Measurements from ENCODE around the gene ABITRAM.

ABITRAM gene

GRCh38 chr9:108924466-108924865 is 9.7 kb upstream of the ABITRAM start:
- Histone ChIP-seq H3K4me3 (replicated peaks; ENCODE audit: insufficient read depth, low read length) (no peak overlapping the region), H3K27ac (replicated peaks) (no peak overlapping the region), H3K27me3 (ENCODE audit: insufficient read depth, poor library complexity, severe bottlenecking) (no peaks in the 10 kb centered on the region)
- no peak for DNase-seq (ENCODE audit: low read depth in 1 of 2, low spot score in 1 of 2)
- TF ChIP-seq SPI1 (IDR thresholded peaks at IDR 0.05; ENCODE audit: borderline replicate concordance, low read depth) (no peak), CTCF (IDR thresholded peaks at IDR 0.05; ENCODE audit: insufficient read depth, low read length) (no peak), REST (IDR thresholded peaks at IDR 0.05; ENCODE audit: insufficient replicate concordance, low read depth) (no peak), POLR2AphosphoS5 (IDR thresholded peaks at IDR 0.05; ENCODE audit: low read depth) (no peak), GABPA (IDR thresholded peaks at IDR 0.05; ENCODE audit: low read depth) (no peak)

- H3K27ac ChIP-seq (replicated peaks) = no peak overlapping the region
- H3K4me3 ChIP-seq (replicated peaks; ENCODE audit: insufficient read depth, low read length) = no peak overlapping the region
- DNase-seq (ENCODE audit: low read depth in 1 of 2, low spot score in 1 of 2) = no peak
- H3K27me3 ChIP-seq (ENCODE audit: insufficient read depth, poor library complexity, severe bottlenecking) = no peaks in the 10 kb centered on the region
- TF ChIP-seq POLR2AphosphoS5 (IDR thresholded peaks at IDR 0.05; ENCODE audit: low read depth) = no peak
- TF ChIP-seq GABPA (IDR thresholded peaks at IDR 0.05; ENCODE audit: low read depth) = no peak
- no peak for TF ChIP-seq CTCF (IDR thresholded peaks at IDR 0.05; ENCODE audit: insufficient read depth, low read length)
- TF ChIP-seq SPI1 (IDR thresholded peaks at IDR 0.05; ENCODE audit: borderline replicate concordance, low read depth) = no peak
- TF ChIP-seq REST (IDR thresholded peaks at IDR 0.05; ENCODE audit: insufficient replicate concordance, low read depth) = no peak
Observed at GRCh38 chr9:108928386-108928785, 5.8 kb upstream of the ABITRAM start.

- DNase-seq (ENCODE audit: low read depth in 1 of 2, low spot score in 1 of 2) = peak in 1 of 2 experiments; percentile 7
- Histone ChIP-seq H3K27me3 (ENCODE audit: insufficient read depth, poor library complexity, severe bottlenecking) (no peaks in the 10 kb centered on the region), H3K4me3 (replicated peaks; ENCODE audit: insufficient read depth, low read length) (peak overlapping the region; percentile 100), H3K27ac (replicated peaks) (peak overlapping the region; percentile 71)
- TF ChIP-seq CTCF (IDR thresholded peaks at IDR 0.05; ENCODE audit: insufficient read depth, low read length) (no peak), GABPA (IDR thresholded peaks at IDR 0.05; ENCODE audit: low read depth) (no peak), SPI1 (IDR thresholded peaks at IDR 0.05; ENCODE audit: borderline replicate concordance, low read depth) (no peak)
Observed at GRCh38 chr9:108933231-108933717, 926 bp upstream of the ABITRAM start.

GRCh38 chr9:108933718-108934322 is 380 bp upstream of the ABITRAM start, which contains the start of gene ELP1:
Gene ELP1 (minus strand): TSS chr9:108934124. CDS start chr9:108931146, 2,978 bp downstream.
- H3K27ac ChIP-seq (replicated peaks) = peak within 1 kb of the TSS; percentile 71
- peak; percentile 83 to 95 for DNase-seq (ENCODE audit: low read depth in 1 of 2, low spot score in 1 of 2)
- TF ChIP-seq POLR2AphosphoS5 (IDR thresholded peaks at IDR 0.05; ENCODE audit: low read depth) (peak; percentile 60; the same call in 1 of the 2 replicates), GABPA (IDR thresholded peaks at IDR 0.05; ENCODE audit: low read depth) (no peak), CTCF (IDR thresholded peaks at IDR 0.05; ENCODE audit: insufficient read depth, low read length) (peak; percentile 16)
- H3K4me3 ChIP-seq (replicated peaks; ENCODE audit: insufficient read depth, low read length) = peak within 1 kb of the TSS; percentile 100
- H3K27me3 ChIP-seq (ENCODE audit: insufficient read depth, poor library complexity, severe bottlenecking) = no peaks in the 10 kb centered on the region

All from HL-60 (cell line).